ENCODE data around the gene NSD2. TPM values are rescaled to one million over a fixed set of nuclear protein-coding genes. Genes with fewer than 3 reads are reported as not detected.

Gene NSD2
- polyA plus RNA-seq, 1 donor from 2014 or later, result 51.6 TPM

- Histone ChIP-seq H3K4me2 (ENCODE audit: low read length) (no peak overlapping the region), H3K79me2 (replicated peaks; ENCODE audit: insufficient read depth, low read length) (peaks cover 62% of the 10 kb centered on the region), H2AFZ (ENCODE audit: low read depth, low read length) (no peak overlapping the region), H3F3A (ENCODE audit: insufficient read depth, low read length, poor library complexity, severe bottlenecking) (no peaks in the 10 kb centered on the region), H3K9ac (ENCODE audit: low read length) (no peak overlapping the region), H3K9me2 (ENCODE audit: insufficient read depth, low read length) (no peaks in the 10 kb centered on the region), H3K4me3 (ENCODE audit: low read length) (no peak overlapping the region), H3K27ac (ENCODE audit: low read length) (no peak overlapping the region), H4K20me1 (ENCODE audit: insufficient read depth) (no peaks in the 10 kb centered on the region), H3K36me3 (ENCODE audit: insufficient read depth, low read length) (no peaks in the 10 kb centered on the region), H3K27me3 (ENCODE audit: insufficient read depth, low read depth, low read length) (no peaks in the 10 kb centered on the region), H3K9me3 (ENCODE audit: low read length) (no peaks in the 10 kb centered on the region)
- TF ChIP-seq RAD21 (conservative IDR thresholded peaks at IDR 0.05), result no peak
- TF ChIP-seq EZH2 (IDR thresholded peaks at IDR 0.05; ENCODE audit: borderline replicate concordance, insufficient read depth, low read length, poor library complexity, severe bottlenecking), result no peak
- TF ChIP-seq POLR2AphosphoS5 (IDR thresholded peaks at IDR 0.05), result no peak
- TF ChIP-seq REST (IDR thresholded peaks at IDR 0.05; ENCODE audit: borderline replicate concordance), result no peak
- TF ChIP-seq EP300 (conservative IDR thresholded peaks at IDR 0.05; ENCODE audit: poor library complexity, severe bottlenecking), result no peak
- TF ChIP-seq TAF1 (IDR thresholded peaks at IDR 0.05; ENCODE audit: low read depth), result no peak
- TF ChIP-seq CTCF (IDR thresholded peaks at IDR 0.05; ENCODE audit: poor library complexity, severe bottlenecking), result no peak
- no peak for TF ChIP-seq MXI1 (conservative IDR thresholded peaks at IDR 0.05; ENCODE audit: poor library complexity, severe bottlenecking)
- no peak for TF ChIP-seq SMC3 (conservative IDR thresholded peaks at IDR 0.05; ENCODE audit: poor library complexity)
Observed at GRCh38 chr4:1996866-1997611, 125.8 kb downstream of the NSD2 start.

GRCh38 chr4:1997712-1998111, 126.5 kb downstream of the NSD2 start:
- Histone ChIP-seq H4K20me1 (ENCODE audit: insufficient read depth) (no peaks in the 10 kb centered on the region), H3K9me2 (ENCODE audit: insufficient read depth, low read length) (no peaks in the 10 kb centered on the region), H3K4me3 (ENCODE audit: low read length) (no peak overlapping the region), H3K36me3 (ENCODE audit: insufficient read depth, low read length) (no peaks in the 10 kb centered on the region), H3K4me2 (ENCODE audit: low read length) (no peak overlapping the region), H3K9ac (ENCODE audit: low read length) (no peak overlapping the region), H3F3A (ENCODE audit: insufficient read depth, low read length, poor library complexity, severe bottlenecking) (no peaks in the 10 kb centered on the region), H3K79me2 (replicated peaks; ENCODE audit: insufficient read depth, low read length) (peaks cover 67% of the 10 kb centered on the region), H3K27ac (ENCODE audit: low read length) (no peak overlapping the region), H3K9me3 (ENCODE audit: low read length) (no peaks in the 10 kb centered on the region), H3K27me3 (ENCODE audit: insufficient read depth, low read depth, low read length) (no peaks in the 10 kb centered on the region), H2AFZ (ENCODE audit: low read depth, low read length) (no peak overlapping the region)
- TF ChIP-seq RAD21 (conservative IDR thresholded peaks at IDR 0.05) (no peak), TAF1 (IDR thresholded peaks at IDR 0.05; ENCODE audit: low read depth) (no peak), MXI1 (conservative IDR thresholded peaks at IDR 0.05; ENCODE audit: poor library complexity, severe bottlenecking) (no peak), EZH2 (IDR thresholded peaks at IDR 0.05; ENCODE audit: borderline replicate concordance, insufficient read depth, low read length, poor library complexity, severe bottlenecking) (no peak), POLR2AphosphoS5 (IDR thresholded peaks at IDR 0.05) (no peak), REST (IDR thresholded peaks at IDR 0.05; ENCODE audit: borderline replicate concordance) (no peak), EP300 (conservative IDR thresholded peaks at IDR 0.05; ENCODE audit: poor library complexity, severe bottlenecking) (no peak), CTCF (IDR thresholded peaks at IDR 0.05; ENCODE audit: poor library complexity, severe bottlenecking) (no peak), SMC3 (conservative IDR thresholded peaks at IDR 0.05; ENCODE audit: poor library complexity) (no peak)
